GM18907 (cell line): ENCODE measurements around the gene CCDC159.
"Not testable (repeated sequence)": the region's sequence is repeated elsewhere in the genome, so short reads cannot be mapped to it uniquely, and the experiment has no call there.

Source experiments
- ATAC-seq: cut with Tn5 transposase; IDR thresholded peaks from one replicate; pipeline ENCODE4 v1.9.1; 2021; ENCODE audit warnings: mild to moderate bottlenecking, moderate library complexity; ENCODE audit not compliant: unreplicated experiment

Gene CCDC159

GRCh38 chr19:11346104-11346940 lies at the start of gene CCDC159, which contains the start of gene TMEM205:
TSS of gene CCDC159 (plus strand) at chr19:11346519. CDS start at chr19:11346607, 88 bp downstream.
TSS of gene TMEM205 (minus strand) at chr19:11346268. CDS start at chr19:11345619, 649 bp downstream.
- ATAC-seq = peak; percentile 86

- ATAC-seq = no peak
These were observed 46.1 kb upstream of the CCDC159 start for GRCh38 chr19:11299946-11300810.

- no peak for ATAC-seq
These were observed 45.6 kb upstream of the CCDC159 start for GRCh38 chr19:11300811-11301120.

GRCh38 chr19:11304936-11305335 lies 41.4 kb upstream of the CCDC159 start:
- ATAC-seq = no peak

GRCh38 chr19:11306337-11306736 lies 40.0 kb upstream of the CCDC159 start:
- ATAC-seq = no peak

GRCh38 chr19:11320278-11320995 lies 25.9 kb upstream of the CCDC159 start:
- ATAC-seq = not testable (repeated sequence)

GRCh38 chr19:11321191-11322126 lies 24.9 kb upstream of the CCDC159 start:
- no peak for ATAC-seq

- no peak for ATAC-seq
These were observed 23.9 kb upstream of the CCDC159 start for GRCh38 chr19:11322269-11323024.

- peak; percentile 8 for ATAC-seq
These were observed 22.7 kb upstream of the CCDC159 start for GRCh38 chr19:11323601-11324078.

- peak; percentile 58 for ATAC-seq
These were observed 22.1 kb upstream of the CCDC159 start for GRCh38 chr19:11324079-11324661.

GRCh38 chr19:11324748-11325389 lies 21.4 kb upstream of the CCDC159 start:
- no peak for ATAC-seq

GRCh38 chr19:11325544-11325943 lies 20.8 kb upstream of the CCDC159 start:
- ATAC-seq = no peak

- ATAC-seq = no peak
These were observed 16.2 kb upstream of the CCDC159 start for GRCh38 chr19:11330127-11330526.

GRCh38 chr19:11331502-11331901 lies 14.8 kb upstream of the CCDC159 start:
- ATAC-seq = no peak

GRCh38 chr19:11332822-11333221 lies 13.5 kb upstream of the CCDC159 start:
- no peak for ATAC-seq

- not testable (repeated sequence) for ATAC-seq
These were observed 12.5 kb upstream of the CCDC159 start for GRCh38 chr19:11333838-11334237.

GRCh38 chr19:11335449-11336146 lies 10.7 kb upstream of the CCDC159 start:
- no peak for ATAC-seq

- no peak for ATAC-seq
These were observed 9.2 kb upstream of the CCDC159 start for GRCh38 chr19:11337080-11337479.
